Left lung (tissue), 10 donors: ENCODE data around the gene PSEN2. TPM values are rescaled to one million over a fixed set of nuclear protein-coding genes. Genes with fewer than 3 reads are reported as not detected.

Experiments used
- ATAC-seq: fragments of 200-7000 bp; cut with Tn5 transposase; one replicate; pipeline ENCODE4 v1.9.1; 2020; ENCODE audit warnings: moderate library complexity
- DNase-seq, 4 donors: peaks; one replicate each; pipeline ENCODE4 v3.0.0-alpha.2; 2013 to 2020
- H3K27ac ChIP-seq, 2 donors: fragments of 200-600 bp; sonication (generic) in 1 of 2; one replicate each; pipeline versions ENCODE4 v1.5.0 to v1.8.0; 2020 to 2021
- H3K27me3 ChIP-seq, 2 donors: fragments of 200-600 bp; sonication (generic) in 1 of 2; one replicate each; pipeline versions ENCODE4 v1.5.0 to v1.8.0; 2020 to 2021
- H3K36me3 ChIP-seq, 2 donors: fragments of 200-600 bp; sonication (generic) in 1 of 2; one replicate each; pipeline versions ENCODE4 v1.5.0 to v1.8.0; 2020 to 2021
- H3K4me1 ChIP-seq, 2 donors: fragments of 200-600 bp; one replicate each; pipeline ENCODE4 v1.8.0; 2021
- H3K4me3 ChIP-seq, 2 donors: fragments of 200-600 bp; sonication (generic) in 1 of 2; one replicate each; pipeline versions ENCODE4 v1.5.0 to v1.8.0; 2020 to 2021; ENCODE audit warnings: mild to moderate bottlenecking in 1 of 2
- H3K9me3 ChIP-seq, 2 donors: fragments of 200-600 bp; sonication (generic) in 1 of 2; one replicate each; pipeline versions ENCODE4 v1.5.0 to v1.8.0; 2020 to 2021
- CTCF ChIP-seq, 2 donors: fragments of 200-600 bp; sonication (generic) in 1 of 2; IDR thresholded peaks; one replicate each; pipeline versions ENCODE4 v1.5.0 to v1.8.0; 2021; ENCODE audit warnings: antibody characterized with exemption in 2 of 2
- intact Hi-C, 2 donors: fragments of 100-400 bp; cut with DNase I; formaldehyde crosslinking; loops; one replicate each; pipeline versions ENCODE4 v1.11.2 to v1.14.2; 2022
- polyA plus RNA-seq, 6 donors: library from polyadenylated mRNA; unstranded; fragments of 120-200 nt; gene quantifications; one replicate each; pipeline ENCODE4 v1.2.1, GENCODE V29; 2013; ENCODE audit not compliant: insufficient read length in 6 of 6
- total RNA-seq, 2 donors: library from RNA; stranded (reverse); fragmentation: NEBNext Ultra II Directional; extraction: Animal tissue kit (Norgen Biotek cat#: 25700); gene quantifications; one replicate each; pipeline ENCODE4 v1.2.1, GENCODE V29; 2021
- donor health status: DM: no; HTN: yes; CAD: no.
- donor health status: DM: no; HTN: no; CAD: no.

The PSEN2 gene
- total and polyA plus RNA-seq, 8 donors = 9.2 to 24.8 (median 11.5) TPM

DNA sequence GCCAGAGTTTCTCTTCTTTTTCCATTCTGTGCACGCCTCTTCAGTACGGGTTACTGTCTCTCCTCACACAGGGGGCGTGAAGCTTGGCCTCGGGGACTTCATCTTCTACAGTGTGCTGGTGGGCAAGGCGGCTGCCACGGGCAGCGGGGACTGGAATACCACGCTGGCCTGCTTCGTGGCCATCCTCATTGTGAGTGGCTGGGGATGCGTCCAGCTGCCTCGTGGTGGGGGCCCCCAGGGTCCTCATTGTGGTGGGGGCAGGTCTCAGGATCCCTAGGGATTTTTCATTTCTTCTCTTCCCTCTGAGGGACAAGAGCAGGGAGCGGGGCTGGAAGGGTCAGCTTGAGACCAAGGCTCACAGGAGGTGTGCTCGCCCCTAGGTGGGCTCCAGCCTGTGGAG lies 23.5 kb downstream of the PSEN2 start:
- no peaks in the 10 kb centered on the region for H3K9me3 ChIP-seq
- TF ChIP-seq CTCF (IDR thresholded peaks at IDR 0.05) = no peak
- H3K4me1 ChIP-seq = peaks cover 0 to 7% of the 10 kb centered on the region in 2 donors
- no peak for DNase-seq
- H3K27me3 ChIP-seq = no peaks in the 10 kb centered on the region
- H3K36me3 ChIP-seq = peaks cover 0 to 72% of the 10 kb centered on the region in 2 donors
- no peak overlapping the region for H3K4me3 ChIP-seq
- no peak overlapping the region for H3K27ac ChIP-seq
- intact Hi-C loops = no loop called here
- no peak for ATAC-seq

GRCh38 chr1:226894826-226895225 lies 24.4 kb downstream of the PSEN2 start:
- DNase-seq = no peak
- no peak overlapping the region for H3K27ac ChIP-seq
- intact Hi-C loops = no loop called here
- no peak for TF ChIP-seq CTCF (IDR thresholded peaks at IDR 0.05)
- H3K27me3 ChIP-seq = no peaks in the 10 kb centered on the region
- no peaks in the 10 kb centered on the region for H3K9me3 ChIP-seq
- H3K36me3 ChIP-seq = peaks cover 0 to 71% of the 10 kb centered on the region in 2 donors
- H3K4me3 ChIP-seq = no peak overlapping the region
- no peak for ATAC-seq
- H3K4me1 ChIP-seq = peaks cover 0 to 7% of the 10 kb centered on the region in 2 donors

DNA sequence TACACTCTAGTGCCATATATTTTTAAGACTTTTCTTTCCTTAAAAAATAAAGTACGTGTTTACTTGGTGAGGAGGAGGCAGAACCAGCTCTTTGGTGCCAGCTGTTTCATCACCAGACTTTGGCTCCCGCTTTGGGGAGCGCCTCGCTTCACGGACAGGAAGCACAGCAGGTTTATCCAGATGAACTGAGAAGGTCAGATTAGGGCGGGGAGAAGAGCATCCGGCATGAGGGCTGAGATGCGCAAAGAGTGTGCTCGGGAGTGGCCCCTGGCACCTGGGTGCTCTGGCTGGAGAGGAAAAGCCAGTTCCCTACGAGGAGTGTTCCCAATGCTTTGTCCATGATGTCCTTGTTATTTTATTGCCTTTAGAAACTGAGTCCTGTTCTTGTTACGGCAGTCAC lies 25.2 kb downstream of the PSEN2 start:
- no peak overlapping the region for H3K4me3 ChIP-seq
- no peak for TF ChIP-seq CTCF (IDR thresholded peaks at IDR 0.05)
- H3K4me1 ChIP-seq = peaks cover 0 to 7% of the 10 kb centered on the region in 2 donors
- peaks cover 0 to 69% of the 10 kb centered on the region in 2 donors for H3K36me3 ChIP-seq
- intact Hi-C loops = no loop called here
- H3K9me3 ChIP-seq = no peaks in the 10 kb centered on the region
- DNase-seq (no peak), ATAC-seq (no peak)
- H3K27me3 ChIP-seq = no peaks in the 10 kb centered on the region
- no peak overlapping the region for H3K27ac ChIP-seq

GRCh38 chr1:226898246-226898645 lies 27.8 kb downstream of the PSEN2 start:
- Histone ChIP-seq H3K9me3 (no peaks in the 10 kb centered on the region), H3K4me1 (no peaks in the 10 kb centered on the region), H3K27ac (no peak overlapping the region), H3K36me3 (peaks cover 0 to 52% of the 10 kb centered on the region in 2 donors), H3K27me3 (no peaks in the 10 kb centered on the region), H3K4me3 (no peak overlapping the region)
- ATAC-seq (no peak), DNase-seq (no peak)
- no peak for TF ChIP-seq CTCF (IDR thresholded peaks at IDR 0.05)
- intact Hi-C loops = no loop called here

DNA sequence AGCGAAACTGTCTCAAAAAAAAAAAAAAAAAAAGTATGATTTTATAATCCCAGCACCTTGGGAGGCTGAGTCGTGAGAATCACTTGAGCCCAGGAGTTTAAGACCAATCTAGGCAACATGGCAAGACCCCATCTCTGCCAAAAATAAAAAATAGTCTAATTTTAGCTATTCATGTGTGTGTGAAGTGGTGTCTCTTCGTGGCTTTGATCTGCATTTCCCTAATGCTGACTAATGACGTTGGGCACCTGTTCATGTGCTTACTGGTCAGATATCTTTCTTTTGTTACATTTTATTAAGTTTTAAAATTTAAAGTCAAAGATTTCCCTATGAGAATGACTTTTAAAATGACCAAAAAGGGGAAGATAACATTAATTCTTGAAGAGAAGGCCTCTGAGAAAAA lies 31.0 kb downstream of the PSEN2 start:
- no peak overlapping the region for H3K27ac ChIP-seq
- no peak for TF ChIP-seq CTCF (IDR thresholded peaks at IDR 0.05)
- intact Hi-C loops = no loop called here
- H3K4me3 ChIP-seq = no peak overlapping the region
- H3K36me3 ChIP-seq = peaks cover 0 to 25% of the 10 kb centered on the region in 2 donors
- H3K9me3 ChIP-seq = no peaks in the 10 kb centered on the region
- H3K4me1 ChIP-seq = no peaks in the 10 kb centered on the region
- ATAC-seq (no peak), DNase-seq (no peak)
- no peaks in the 10 kb centered on the region for H3K27me3 ChIP-seq
